ENCODE measurements around the gene RFX8. TPM values are rescaled to one million over a fixed set of nuclear protein-coding genes. Genes with fewer than 3 reads are reported as not detected.

Gene RFX8
- total and polyA plus RNA-seq, 2 donors (not counting 3 experiments of a cell fraction or from before 2014, with no cell fraction given): 0.21 to 1.00 TPM

DNA sequence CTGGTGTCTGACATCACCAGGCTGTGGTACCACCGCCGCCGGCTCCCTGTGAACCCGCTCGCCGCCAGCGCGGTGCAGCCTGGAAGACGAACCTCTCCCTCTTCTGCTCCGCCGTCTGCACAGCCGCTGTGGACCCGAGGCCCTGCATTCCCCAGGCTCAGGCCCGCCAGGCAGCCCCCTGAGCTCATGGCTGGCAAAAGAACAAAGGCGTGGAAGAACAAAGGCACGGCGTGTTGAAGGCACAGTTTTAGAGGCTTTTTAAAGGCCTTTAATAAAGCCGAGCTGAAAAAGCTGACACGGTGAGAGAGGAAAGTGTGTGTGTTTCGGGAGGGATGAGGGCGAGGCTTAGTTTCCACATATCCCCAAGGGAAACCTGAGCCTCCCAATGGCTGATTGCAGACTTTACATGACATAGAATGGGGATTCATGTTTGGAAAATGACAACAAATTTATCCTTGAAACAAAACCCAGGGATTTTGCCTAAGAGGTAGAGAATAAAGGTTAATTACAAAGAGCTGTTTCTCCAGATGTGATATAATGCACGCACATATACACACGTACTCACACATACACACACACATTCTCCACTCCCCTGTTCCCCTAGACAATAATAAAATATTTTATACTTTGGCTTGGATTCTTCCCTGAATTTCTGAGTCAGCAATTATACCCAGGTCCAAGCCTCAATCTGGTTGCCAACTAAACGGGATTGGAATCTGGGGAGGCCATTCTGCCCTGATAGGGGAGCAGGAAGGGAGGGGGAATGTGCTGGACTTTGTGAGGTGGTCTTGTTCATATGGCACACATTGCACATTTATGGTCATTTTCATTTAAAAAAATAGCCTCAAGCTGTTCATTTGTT, 39.7 kb downstream of the RFX8 start:
- BruUV-seq (replicated peaks): no TSS peak
- peak overlapping the region; percentile 73 for H2AFZ ChIP-seq (ENCODE audit: low read depth, low read length)
- TF ChIP-seq FOS (IDR thresholded peaks at IDR 0.05; ENCODE audit: borderline replicate concordance, insufficient read depth, low read length): no peak
- TF ChIP-seq, protein P1, sequence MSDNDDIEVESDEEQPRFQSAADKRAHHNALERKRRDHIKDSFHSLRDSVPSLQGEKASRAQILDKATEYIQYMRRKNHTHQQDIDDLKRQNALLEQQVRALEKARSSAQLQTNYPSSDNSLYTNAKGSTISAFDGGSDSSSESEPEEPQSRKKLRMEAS (IDR thresholded peaks at IDR 0.05; ENCODE audit: insufficient read depth, insufficient read length): no peak
- no peak for TF ChIP-seq POLR2A (IDR thresholded peaks at IDR 0.05; ENCODE audit: low read depth, low read length)
- no peak for TF ChIP-seq POLR2AphosphoS5 (IDR thresholded peaks at IDR 0.05; ENCODE audit: insufficient read depth, low read depth, low read length)
- TF ChIP-seq JUN (IDR thresholded peaks at IDR 0.05; ENCODE audit: borderline replicate concordance, insufficient read depth, insufficient read length, low read depth): no peak
- TF ChIP-seq, protein P2, sequence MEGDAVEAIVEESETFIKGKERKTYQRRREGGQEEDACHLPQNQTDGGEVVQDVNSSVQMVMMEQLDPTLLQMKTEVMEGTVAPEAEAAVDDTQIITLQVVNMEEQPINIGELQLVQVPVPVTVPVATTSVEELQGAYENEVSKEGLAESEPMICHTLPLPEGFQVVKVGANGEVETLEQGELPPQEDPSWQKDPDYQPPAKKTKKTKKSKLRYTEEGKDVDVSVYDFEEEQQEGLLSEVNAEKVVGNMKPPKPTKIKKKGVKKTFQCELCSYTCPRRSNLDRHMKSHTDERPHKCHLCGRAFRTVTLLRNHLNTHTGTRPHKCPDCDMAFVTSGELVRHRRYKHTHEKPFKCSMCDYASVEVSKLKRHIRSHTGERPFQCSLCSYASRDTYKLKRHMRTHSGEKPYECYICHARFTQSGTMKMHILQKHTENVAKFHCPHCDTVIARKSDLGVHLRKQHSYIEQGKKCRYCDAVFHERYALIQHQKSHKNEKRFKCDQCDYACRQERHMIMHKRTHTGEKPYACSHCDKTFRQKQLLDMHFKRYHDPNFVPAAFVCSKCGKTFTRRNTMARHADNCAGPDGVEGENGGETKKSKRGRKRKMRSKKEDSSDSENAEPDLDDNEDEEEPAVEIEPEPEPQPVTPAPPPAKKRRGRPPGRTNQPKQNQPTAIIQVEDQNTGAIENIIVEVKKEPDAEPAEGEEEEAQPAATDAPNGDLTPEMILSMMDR (IDR thresholded peaks at IDR 0.05; ENCODE audit: extremely low read depth in 1 of 2, insufficient read depth in 1 of 2, low read depth in 1 of 2, low read length in 2 of 2): no peak
- no peak for TF ChIP-seq GATA2 (IDR thresholded peaks at IDR 0.05; ENCODE audit: insufficient read depth, insufficient read length, low read depth, low read length)
- no peak for TF ChIP-seq EZH2 (IDR thresholded peaks at IDR 0.05; ENCODE audit: borderline replicate concordance, low read depth, low read length, severe bottlenecking)
- TF ChIP-seq MYC (IDR thresholded peaks at IDR 0.05; ENCODE audit: low read depth, low read length): no peak
- ChIA-PET CTCF (interaction anchor here (1.0 to 2.2 kb wide), 4 partner anchors 10 to 396 kb away, joined by 3 to 7 read pairs (median 4); partner anchors contain the start of gene MAP4K4), POLR2A (no interaction called here)
- H3K9me1 ChIP-seq (replicated peaks; ENCODE audit: control insufficient read depth, extremely low read depth, insufficient read depth, low read length): no peaks in the 10 kb centered on the region
- dilution Hi-C loops (cut with MboI; ENCODE audit: extremely low pct_ligation_motif_present, low sequenced_read_pairs) (no loop called here), intact Hi-C loops (cut with micrococcal nuclease) (no loop called here)
- no peaks in the 10 kb centered on the region for H3K36me3 ChIP-seq (ENCODE audit: control insufficient read depth in 2 of 2, extremely low read depth in 1 of 2, insufficient read depth in 2 of 2, low read length in 2 of 2)
- no peaks in the 10 kb centered on the region for H4K20me1 ChIP-seq (replicated peaks; ENCODE audit: control insufficient read depth, extremely low read depth, insufficient read depth, low read length)
- no peaks in the 10 kb centered on the region for H3K9me3 ChIP-seq (replicated peaks; ENCODE audit: control insufficient read depth, insufficient read depth, low read length)
- DNase-seq (ENCODE audit: low read depth, low spot score) (peak; percentile 41), FAIRE-seq (no peak)
- peak overlapping the region; percentile 12 for H3K4me2 ChIP-seq (ENCODE audit: insufficient read depth, low read length)
- H3K4me3 ChIP-seq (replicated peaks in 1 of 3; ENCODE audit: insufficient read depth in 1 of 3, low read depth in 1 of 3, low read length in 3 of 3): no peak overlapping the region
- H3K4me1 ChIP-seq (ENCODE audit: control insufficient read depth, extremely low read depth, insufficient read depth, low read length): peaks cover 4% of the 10 kb centered on the region
- no peak overlapping the region for H3K27ac ChIP-seq (ENCODE audit: insufficient read depth, low read depth, low read length)
- H3K27me3 ChIP-seq (ENCODE audit: control insufficient read depth in 2 of 2, insufficient read depth in 2 of 2, low read length in 2 of 2): no peaks in the 10 kb centered on the region
- no peak overlapping the region for H3K9ac ChIP-seq (replicated peaks; ENCODE audit: extremely low read depth, insufficient read depth, low read length)
- H3K79me2 ChIP-seq (ENCODE audit: control insufficient read depth, insufficient read depth, low read length): no peaks in the 10 kb centered on the region

Measured in endothelial cell of umbilical vein (primary cell).